ENCODE data around the gene SLC35G2.
"Not testable (repeated sequence)": the region's sequence is repeated elsewhere in the genome, so short reads cannot be mapped to it uniquely, and the experiment has no call there.

SLC35G2 gene

GRCh38 chr3:136885357-136886213 lies 66.7 kb downstream of the SLC35G2 start:
- DNase-seq: no peak

- no peak for DNase-seq
Measured at GRCh38 chr3:136889947-136890346, 71.0 kb downstream of the SLC35G2 start.

GRCh38 chr3:136891934-136892855 lies 73.3 kb downstream of the SLC35G2 start:
- no peak for DNase-seq

- no peak for DNase-seq
Measured at GRCh38 chr3:136893848-136894443, 75.0 kb downstream of the SLC35G2 start.

GRCh38 chr3:136897171-136897570 lies 78.2 kb downstream of the SLC35G2 start:
- not testable (repeated sequence) for DNase-seq

GRCh38 chr3:136898549-136898948 lies 79.6 kb downstream of the SLC35G2 start:
- DNase-seq: no peak

- no peak for DNase-seq
Measured at GRCh38 chr3:136898954-136899353, 80.0 kb downstream of the SLC35G2 start.

GRCh38 chr3:136899622-136900158 lies 80.8 kb downstream of the SLC35G2 start:
- no peak for DNase-seq

- not testable (repeated sequence) for DNase-seq
Measured at GRCh38 chr3:136900694-136901093, 81.8 kb downstream of the SLC35G2 start.

GRCh38 chr3:136901391-136901790 lies 82.5 kb downstream of the SLC35G2 start:
- DNase-seq: no peak

- DNase-seq: not testable (repeated sequence)
Measured at GRCh38 chr3:136902530-136902929, 83.6 kb downstream of the SLC35G2 start.

GRCh38 chr3:136903899-136904298 lies 85.0 kb downstream of the SLC35G2 start:
- DNase-seq: no peak

- DNase-seq: no peak
Measured at GRCh38 chr3:136904746-136905145, 85.8 kb downstream of the SLC35G2 start.

Measured in anterior cingulate cortex (tissue), 58 donors.